Liver (tissue), 9 donors: ENCODE measurements around the gene SLC7A4. TPM values are rescaled to one million over a fixed set of nuclear protein-coding genes. Genes with fewer than 3 reads are reported as not detected.

Experiments
- DNase-seq: peaks from one replicate; pipeline ENCODE4 v3.0.0-alpha.2; 2017; ENCODE audit warnings: low spot score
- H3K27ac ChIP-seq, 2 donors: one replicate each; pipeline ENCODE4 v1.7.0; 2013; ENCODE audit warnings: inconsistent platforms in 2 of 2, low read length in 2 of 2, control low read depth in 1 of 2, low read depth in 1 of 2, mild to moderate bottlenecking in 1 of 2
- H3K27me3 ChIP-seq, 4 donors: one replicate each; pipeline versions ENCODE4 v1.6.1 to v1.7.0; 2013; ENCODE audit warnings: low read length in 3 of 4, inconsistent platforms in 1 of 4, mild to moderate bottlenecking in 1 of 4, moderate library complexity in 1 of 4; ENCODE audit not compliant: control insufficient read depth in 4 of 4, insufficient read depth in 4 of 4
- H3K36me3 ChIP-seq, 4 donors: one replicate each; pipeline versions ENCODE4 v1.6.1 to v1.7.0; 2013; ENCODE audit warnings: low read length in 3 of 4, mild to moderate bottlenecking in 3 of 4, low read depth in 1 of 4, moderate library complexity in 1 of 4; ENCODE audit not compliant: control insufficient read depth in 4 of 4, insufficient read depth in 3 of 4
- H3K4me1 ChIP-seq, 4 donors: one replicate each; pipeline versions ENCODE4 v1.6.1 to v1.7.0; 2013; ENCODE audit warnings: low read length in 3 of 4, mild to moderate bottlenecking in 3 of 4, moderate library complexity in 1 of 4; ENCODE audit not compliant: control insufficient read depth in 4 of 4, insufficient read depth in 4 of 4
- H3K4me3 ChIP-seq, 3 donors: one replicate each; pipeline versions ENCODE4 v1.6.1 to v1.7.0; 2013; ENCODE audit warnings: low read length in 3 of 3, control low read depth in 1 of 3, low read depth in 1 of 3, mild to moderate bottlenecking in 1 of 3
- H3K9ac ChIP-seq, 2 donors: one replicate each; pipeline ENCODE4 v1.7.0; 2013; ENCODE audit warnings: low read length in 2 of 2, mild to moderate bottlenecking in 2 of 2, moderate library complexity in 2 of 2, control low read depth in 1 of 2, low read depth in 1 of 2
- H3K9me3 ChIP-seq, 4 donors: one replicate each; pipeline versions ENCODE4 v1.6.1 to v1.7.0; 2013; ENCODE audit warnings: low read length in 3 of 4; ENCODE audit not compliant: control insufficient read depth in 4 of 4
- EGR1 ChIP-seq, 2 donors: IDR thresholded peaks; 2 replicates each; pipeline ENCODE4 v1.6.1; 2016 to 2018; ENCODE audit warnings: antibody characterized with exemption in 2 of 2, low read depth in 2 of 2
- FOXA1 ChIP-seq: IDR thresholded peaks from 2 replicates; pipeline ENCODE4 v1.6.1; 2016; ENCODE audit warnings: antibody characterized with exemption
- FOXA2 ChIP-seq: IDR thresholded peaks from 2 replicates; pipeline ENCODE4 v1.6.1; 2016; ENCODE audit warnings: antibody characterized with exemption
- GABPA ChIP-seq, 2 donors: IDR thresholded peaks in 1 of 2; conservative IDR thresholded peaks in 1 of 2; 2 replicates each; pipeline ENCODE4 v1.6.1; 2016; ENCODE audit warnings: antibody characterized with exemption in 2 of 2, mild to moderate bottlenecking in 1 of 2, moderate library complexity in 1 of 2
- HNF4A ChIP-seq, 2 donors: conservative IDR thresholded peaks; 2 replicates each; pipeline ENCODE4 v1.6.1; 2016; ENCODE audit warnings: antibody characterized with exemption in 2 of 2, mild to moderate bottlenecking in 2 of 2
- HNF4G ChIP-seq: IDR thresholded peaks from 2 replicates; pipeline ENCODE4 v1.6.1; 2016; ENCODE audit warnings: antibody characterized with exemption
- JUND ChIP-seq, 2 donors: IDR thresholded peaks; 2 replicates each; pipeline ENCODE4 v1.6.1; 2016; ENCODE audit warnings: antibody characterized with exemption in 2 of 2
- NR2F2 ChIP-seq: IDR thresholded peaks from 2 replicates; pipeline ENCODE4 v1.6.1; 2016; ENCODE audit warnings: antibody characterized with exemption
- RAD21 ChIP-seq, 2 donors: IDR thresholded peaks; 2 replicates each; pipeline ENCODE4 v1.6.1; 2016; ENCODE audit warnings: antibody characterized with exemption in 2 of 2, mild to moderate bottlenecking in 2 of 2
- RXRA ChIP-seq, 2 donors: IDR thresholded peaks; 2 replicates each; pipeline ENCODE4 v1.6.1; 2017 to 2018; ENCODE audit warnings: antibody characterized with exemption in 2 of 2, mild to moderate bottlenecking in 1 of 2
- SP1 ChIP-seq: IDR thresholded peaks from 2 replicates; pipeline ENCODE4 v1.6.1; 2018; ENCODE audit warnings: antibody characterized with exemption, mild to moderate bottlenecking
- TAF1 ChIP-seq: conservative IDR thresholded peaks from 2 replicates; pipeline ENCODE4 v1.6.1; 2016; ENCODE audit warnings: antibody characterized with exemption, mild to moderate bottlenecking
- YY1 ChIP-seq: IDR thresholded peaks from 2 replicates; pipeline ENCODE4 v1.6.1; 2016; ENCODE audit warnings: antibody characterized with exemption, mild to moderate bottlenecking
- ZBTB33 ChIP-seq: IDR thresholded peaks from 2 replicates; pipeline ENCODE4 v1.6.1; 2016; ENCODE audit warnings: antibody characterized with exemption
- WGBS: extraction: QIAGEN DNeasy Blood & Tissue Kit; methylation state at CpG from one replicate; pipeline ENCODE4 v1.1.7; 2013; 5-methylcytosine and 5-hydroxymethylcytosine counted together
- polyA plus RNA-seq, 2 donors: library from polyadenylated mRNA; stranded (reverse) in 1 of 2; unstranded in 1 of 2; fragments of 200-250 nt in 1 of 2; fragments of >200 nt in 1 of 2; fragmentation: Nextera tagmentation in 1 of 2; extraction: Ambion mirVana in 1 of 2; gene quantifications; one replicate each; pipeline versions ENCODE4 v1.2.1 to v1.2.3, GENCODE V29; 2013 to 2015
- total RNA-seq, 2 donors: library from RNA; depleted of rRNA; stranded (reverse); fragments of >200 nt; gene quantifications; one replicate each; pipeline ENCODE4 v1.2.3, GENCODE V29; 2014
- TF ChIP-seq, protein P1 (sequence below): IDR thresholded peaks from 2 replicates; pipeline ENCODE4 v1.6.1; 2016; ENCODE audit warnings: antibody characterized with exemption
- TF ChIP-seq, protein P2 (sequence below): IDR thresholded peaks from 2 replicates; pipeline ENCODE4 v1.6.1; 2016; ENCODE audit warnings: antibody characterized with exemption
- TF ChIP-seq, protein P3 (sequence below): IDR thresholded peaks from 2 replicates; pipeline ENCODE4 v1.6.1; 2016; ENCODE audit warnings: antibody characterized with exemption, mild to moderate bottlenecking
- TF ChIP-seq, protein P4 (sequence below): fragments of 150-350 bp; IDR thresholded peaks from 2 replicates; pipeline ENCODE4 v1.5.1; 2017; ENCODE audit warnings: improper control_type of control experiment, low read depth, low read length; ENCODE audit not compliant: missing input control
- donor health status: healthy.
- donor health status: healthy.
- donor health status: healthy.
- donor health status: healthy.
- donor health status: healthy.

Gene SLC7A4
- total and polyA plus RNA-seq, 4 donors = 0.11 to 0.67 (median 0.33) TPM

DNA sequence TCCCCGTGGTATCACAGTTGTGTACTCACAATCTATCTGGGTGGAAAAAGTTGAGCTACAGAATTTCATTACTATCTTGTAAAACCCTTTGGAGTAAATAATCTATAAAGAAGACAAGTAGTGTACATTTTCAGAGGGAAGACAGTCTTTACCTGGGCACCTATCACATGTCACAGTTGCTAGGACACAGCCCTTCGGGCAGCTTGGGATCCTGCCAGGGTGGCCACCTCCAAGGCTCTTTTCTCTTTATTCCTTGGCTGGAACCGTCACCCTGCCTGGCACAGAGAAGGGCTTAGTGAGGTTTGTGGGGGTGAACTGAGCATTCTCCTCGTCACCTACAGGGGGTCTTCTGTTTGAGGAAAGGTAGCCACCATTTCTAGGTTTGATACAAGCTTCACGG is 37.0 kb upstream of the SLC7A4 start:
- no peaks in the 10 kb centered on the region for H3K36me3 ChIP-seq
- no peaks in the 10 kb centered on the region for H3K27me3 ChIP-seq
- no peak overlapping the region for H3K9ac ChIP-seq
- 63% methylated on average over 5 of the region's 5 CpGs for WGBS
- TF ChIP-seq YY1 (no peak), HNF4G (no peak), FOXA1 (no peak), RAD21 (IDR thresholded peaks at IDR 0.05) (no peak), GABPA (IDR thresholded peaks at IDR 0.05 in 1 of 2, conservative IDR thresholded peaks at IDR 0.05 in 1 of 2) (no peak), ZBTB33 (no peak), HNF4A (conservative IDR thresholded peaks at IDR 0.05) (no peak), SP1 (no peak), RXRA (IDR thresholded peaks at IDR 0.05) (no peak), NR2F2 (no peak), EGR1 (IDR thresholded peaks at IDR 0.05; ENCODE audit: low read depth in 2 of 2) (no peak), TAF1 (no peak), FOXA2 (no peak), JUND (IDR thresholded peaks at IDR 0.05) (no peak)
- TF ChIP-seq, protein P1, sequence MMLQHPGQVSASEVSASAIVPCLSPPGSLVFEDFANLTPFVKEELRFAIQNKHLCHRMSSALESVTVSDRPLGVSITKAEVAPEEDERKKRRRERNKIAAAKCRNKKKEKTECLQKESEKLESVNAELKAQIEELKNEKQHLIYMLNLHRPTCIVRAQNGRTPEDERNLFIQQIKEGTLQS = no peak
- TF ChIP-seq, protein P2, sequence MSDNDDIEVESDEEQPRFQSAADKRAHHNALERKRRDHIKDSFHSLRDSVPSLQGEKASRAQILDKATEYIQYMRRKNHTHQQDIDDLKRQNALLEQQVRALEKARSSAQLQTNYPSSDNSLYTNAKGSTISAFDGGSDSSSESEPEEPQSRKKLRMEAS = no peak
- TF ChIP-seq, protein P3, sequence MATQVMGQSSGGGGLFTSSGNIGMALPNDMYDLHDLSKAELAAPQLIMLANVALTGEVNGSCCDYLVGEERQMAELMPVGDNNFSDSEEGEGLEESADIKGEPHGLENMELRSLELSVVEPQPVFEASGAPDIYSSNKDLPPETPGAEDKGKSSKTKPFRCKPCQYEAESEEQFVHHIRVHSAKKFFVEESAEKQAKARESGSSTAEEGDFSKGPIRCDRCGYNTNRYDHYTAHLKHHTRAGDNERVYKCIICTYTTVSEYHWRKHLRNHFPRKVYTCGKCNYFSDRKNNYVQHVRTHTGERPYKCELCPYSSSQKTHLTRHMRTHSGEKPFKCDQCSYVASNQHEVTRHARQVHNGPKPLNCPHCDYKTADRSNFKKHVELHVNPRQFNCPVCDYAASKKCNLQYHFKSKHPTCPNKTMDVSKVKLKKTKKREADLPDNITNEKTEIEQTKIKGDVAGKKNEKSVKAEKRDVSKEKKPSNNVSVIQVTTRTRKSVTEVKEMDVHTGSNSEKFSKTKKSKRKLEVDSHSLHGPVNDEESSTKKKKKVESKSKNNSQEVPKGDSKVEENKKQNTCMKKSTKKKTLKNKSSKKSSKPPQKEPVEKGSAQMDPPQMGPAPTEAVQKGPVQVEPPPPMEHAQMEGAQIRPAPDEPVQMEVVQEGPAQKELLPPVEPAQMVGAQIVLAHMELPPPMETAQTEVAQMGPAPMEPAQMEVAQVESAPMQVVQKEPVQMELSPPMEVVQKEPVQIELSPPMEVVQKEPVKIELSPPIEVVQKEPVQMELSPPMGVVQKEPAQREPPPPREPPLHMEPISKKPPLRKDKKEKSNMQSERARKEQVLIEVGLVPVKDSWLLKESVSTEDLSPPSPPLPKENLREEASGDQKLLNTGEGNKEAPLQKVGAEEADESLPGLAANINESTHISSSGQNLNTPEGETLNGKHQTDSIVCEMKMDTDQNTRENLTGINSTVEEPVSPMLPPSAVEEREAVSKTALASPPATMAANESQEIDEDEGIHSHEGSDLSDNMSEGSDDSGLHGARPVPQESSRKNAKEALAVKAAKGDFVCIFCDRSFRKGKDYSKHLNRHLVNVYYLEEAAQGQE = no peak
- TF ChIP-seq, protein P4, sequence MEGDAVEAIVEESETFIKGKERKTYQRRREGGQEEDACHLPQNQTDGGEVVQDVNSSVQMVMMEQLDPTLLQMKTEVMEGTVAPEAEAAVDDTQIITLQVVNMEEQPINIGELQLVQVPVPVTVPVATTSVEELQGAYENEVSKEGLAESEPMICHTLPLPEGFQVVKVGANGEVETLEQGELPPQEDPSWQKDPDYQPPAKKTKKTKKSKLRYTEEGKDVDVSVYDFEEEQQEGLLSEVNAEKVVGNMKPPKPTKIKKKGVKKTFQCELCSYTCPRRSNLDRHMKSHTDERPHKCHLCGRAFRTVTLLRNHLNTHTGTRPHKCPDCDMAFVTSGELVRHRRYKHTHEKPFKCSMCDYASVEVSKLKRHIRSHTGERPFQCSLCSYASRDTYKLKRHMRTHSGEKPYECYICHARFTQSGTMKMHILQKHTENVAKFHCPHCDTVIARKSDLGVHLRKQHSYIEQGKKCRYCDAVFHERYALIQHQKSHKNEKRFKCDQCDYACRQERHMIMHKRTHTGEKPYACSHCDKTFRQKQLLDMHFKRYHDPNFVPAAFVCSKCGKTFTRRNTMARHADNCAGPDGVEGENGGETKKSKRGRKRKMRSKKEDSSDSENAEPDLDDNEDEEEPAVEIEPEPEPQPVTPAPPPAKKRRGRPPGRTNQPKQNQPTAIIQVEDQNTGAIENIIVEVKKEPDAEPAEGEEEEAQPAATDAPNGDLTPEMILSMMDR = no peak
- H3K4me1 ChIP-seq = no peaks in the 10 kb centered on the region
- H3K4me3 ChIP-seq = no peak overlapping the region
- no peaks in the 10 kb centered on the region for H3K9me3 ChIP-seq
- no peak overlapping the region for H3K27ac ChIP-seq
- DNase-seq = no peak
